ENCODE measurements around the gene CEP152.

DNA sequence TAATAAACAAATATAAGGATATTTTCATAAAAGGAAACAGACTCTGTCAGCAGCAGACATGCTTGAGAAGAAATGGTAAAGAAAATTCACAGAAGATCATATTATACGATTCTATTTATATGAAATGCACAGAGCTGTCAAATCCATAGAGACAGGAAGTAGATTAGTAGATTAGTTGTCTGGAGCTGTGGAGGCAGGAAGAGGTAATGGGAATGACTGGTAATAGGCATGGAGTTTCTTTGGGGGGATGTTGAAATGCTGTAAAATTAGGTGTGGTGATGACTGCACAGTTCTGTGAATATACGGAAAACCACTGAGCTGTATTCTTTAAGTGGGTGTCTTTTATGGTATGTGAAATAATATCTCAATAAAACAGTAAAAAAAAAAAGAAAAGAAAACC, 35.3 kb downstream of the CEP152 start:
- no peak for TF ChIP-seq CHD1 (IDR thresholded peaks at IDR 0.05; ENCODE audit: low read depth, low read length)
- no peak for TF ChIP-seq NR2F1 (conservative IDR thresholded peaks at IDR 0.05)
